Endodermal cell (in vitro differentiated cells): ENCODE results near the gene MBTD1. TPM values are rescaled to one million over a fixed set of nuclear protein-coding genes. Genes with fewer than 3 reads are reported as not detected.

Source experiments
- DNase-seq: peaks from one replicate; pipeline ENCODE4 v3.0.0-alpha.2; 2017
- H3K27ac ChIP-seq: 2 replicates; pipeline ENCODE4 v1.5.1; 2013; ENCODE audit warnings: mild to moderate bottlenecking, low read depth, low read length, moderate library complexity
- H3K27me3 ChIP-seq: 2 replicates; pipeline ENCODE4 v1.6.1; 2013; ENCODE audit warnings: mild to moderate bottlenecking, low read length, moderate library complexity; ENCODE audit not compliant: insufficient read depth, control insufficient read depth, poor library complexity, severe bottlenecking
- H3K36me3 ChIP-seq: 2 replicates; pipeline ENCODE4 v1.7.0; 2013; ENCODE audit warnings: mild to moderate bottlenecking, low read length, moderate library complexity; ENCODE audit not compliant: control insufficient read depth, insufficient read depth
- H3K4me1 ChIP-seq: one replicate; pipeline ENCODE4 v1.7.0; 2013; ENCODE audit warnings: low read length; ENCODE audit not compliant: control insufficient read depth, insufficient read depth
- H3K4me3 ChIP-seq: 2 replicates; pipeline ENCODE4 v1.5.1; 2013; ENCODE audit warnings: mild to moderate bottlenecking, low read length, moderate library complexity
- H3K9ac ChIP-seq: 2 replicates; pipeline ENCODE4 v1.6.1; 2013; ENCODE audit warnings: mild to moderate bottlenecking, low read length, moderate library complexity; ENCODE audit not compliant: poor library complexity, severe bottlenecking; ENCODE audit errors: extremely low read depth
- H3K9me3 ChIP-seq: 2 replicates; pipeline ENCODE4 v1.6.1; 2013; ENCODE audit warnings: mild to moderate bottlenecking, low read length, moderate library complexity; ENCODE audit not compliant: control insufficient read depth
- H3K27ac Mint-ChIP-seq: 2 replicates; pipeline ENCODE4 v1.8.0; 2020; ENCODE audit warnings: mixed read lengths
- H3K27me3 Mint-ChIP-seq: 2 replicates; pipeline ENCODE4 v1.8.0; 2021; ENCODE audit warnings: mild to moderate bottlenecking, mixed read lengths; ENCODE audit not compliant: insufficient read depth
- H3K36me3 Mint-ChIP-seq: 2 replicates; pipeline ENCODE4 v1.8.0; 2020; ENCODE audit warnings: low read depth, mixed read lengths
- H3K4me1 Mint-ChIP-seq: 2 replicates; pipeline ENCODE4 v1.8.0; 2020; ENCODE audit warnings: mixed read lengths
- H3K4me3 Mint-ChIP-seq: 2 replicates; pipeline ENCODE4 v1.8.0; 2020; ENCODE audit warnings: mild to moderate bottlenecking, moderate library complexity, mixed read lengths
- H3K9me3 Mint-ChIP-seq: 2 replicates; pipeline ENCODE4 v1.8.0; 2020; ENCODE audit warnings: mild to moderate bottlenecking, mixed read lengths
- CTCF ChIP-seq: fragments of 200-600 bp; sonication (generic); conservative IDR thresholded peaks from 2 replicates; pipeline ENCODE4 v1.5.0; 2021; ENCODE audit warnings: antibody characterized with exemption, mild to moderate bottlenecking
- WGBS, 2 experiments: methylation state at CpG; one replicate each; pipeline versions ENCODE4 v1.1.5 to v1.1.7; 2013; ENCODE audit warnings: missing lambda C conversion rate in 2 of 2, mixed read lengths in 1 of 2; ENCODE audit not compliant: insufficient coverage in 1 of 2, insufficient read length in 1 of 2; 5-methylcytosine and 5-hydroxymethylcytosine counted together
- long read RNA-seq, 4 experiments: library from polyadenylated mRNA in 2 of 4; library from RNA in 1 of 4; library from capped mRNA in 1 of 4; stranded (forward) in 3 of 4; unstranded in 1 of 4; transcript quantifications; one replicate each; pipeline ENCODE4 v2.0.0, GENCODE V29; 2020 to 2021; ENCODE audit warnings: inconsistent platforms in 1 of 4
- polyA plus RNA-seq, 2 experiments: library from polyadenylated mRNA; stranded (reverse); fragments of 50-300 nt; gene quantifications; one replicate each; pipeline ENCODE4 v1.2.3, GENCODE V29; 2013
- total RNA-seq, 2 donors: library from RNA; stranded (reverse); fragmentation: NEBNext Ultra II Directional in 1 of 2; extraction: Animal tissue kit (Norgen Biotek cat#: 25700) in 1 of 2; gene quantifications; 2 replicates in 1 of 2; 3 replicates in 1 of 2; pipeline ENCODE4 v1.2.1, GENCODE V29; 2021

The MBTD1 gene
- total RNA-seq: 10 to 100 TPM; 33.6 to 37.7 TPM
- 38.5 TPM for polyA plus RNA-seq (2013, experiment 1 of 2)
- 36.3 TPM for polyA plus RNA-seq (2013, experiment 2 of 2)
- long read RNA-seq, experiment 1, partial matches to known transcripts: 1 of 10 reads
- long read RNA-seq, experiment 1, other reads (novel, unspliced or antisense): 9 of 10 reads
- long read RNA-seq, experiment 2, full-length matches to known transcripts: 2 of 12 reads
- long read RNA-seq, experiment 2, partial matches to known transcripts: 1 of 12 reads
- long read RNA-seq, experiment 2, other reads (novel, unspliced or antisense): 9 of 12 reads
- long read RNA-seq, experiment 3, partial matches to known transcripts: 3 of 19 reads
- long read RNA-seq, experiment 3, other reads (novel, unspliced or antisense): 16 of 19 reads
- long read RNA-seq, experiment 4, partial matches to known transcripts: 1 of 5 reads
- long read RNA-seq, experiment 4, other reads (novel, unspliced or antisense): 4 of 5 reads

DNA sequence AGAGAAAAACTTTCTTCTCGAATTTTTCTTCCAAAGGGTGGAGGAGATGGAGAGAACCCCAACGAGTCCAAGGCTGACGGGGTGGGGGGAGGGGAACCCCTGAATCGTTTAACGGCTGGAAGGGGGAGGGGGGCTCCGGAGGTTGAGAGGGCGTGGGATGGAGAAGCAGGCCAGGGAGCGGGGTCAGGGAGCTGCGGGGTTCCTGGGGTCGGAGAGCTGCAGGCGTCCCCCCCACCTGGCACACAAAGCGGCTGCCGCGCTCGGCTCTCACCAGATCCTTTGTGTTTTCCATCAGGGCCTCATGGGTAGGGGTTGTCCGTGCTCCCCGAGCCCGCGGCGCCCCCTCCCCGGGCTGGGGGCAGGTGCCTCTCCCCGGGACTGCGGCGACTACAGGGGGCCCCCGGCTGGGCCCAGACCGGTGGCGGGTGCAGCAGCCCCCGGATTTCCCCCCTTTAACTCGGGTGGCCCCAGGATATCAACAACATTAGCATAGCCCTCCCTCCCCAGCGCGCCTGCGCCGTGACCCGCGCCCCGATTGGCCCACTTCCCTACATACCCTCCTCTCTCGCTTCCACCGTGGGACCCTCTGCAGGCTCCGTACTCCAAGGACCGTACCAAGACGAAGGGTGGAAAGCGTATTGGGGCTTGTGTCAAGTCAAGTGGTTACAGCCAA lies at the start of gene MBTD1:
Gene MBTD1 (minus strand): TSS at position 486 of the 673 bp plus-strand sequence. CDS start 34,888 bp downstream, outside the sequence.
- H3K4me3 ChIP-seq: peak within 1 kb of the TSS; percentile 92
- H3K4me1 ChIP-seq: no peaks in the 10 kb centered on the region
- peak within 1 kb of the TSS; percentile 100 for H3K27ac Mint-ChIP-seq
- DNase-seq: peak; percentile 99
- peaks cover 39% of the 10 kb centered on the region for H3K36me3 Mint-ChIP-seq
- H3K4me1 Mint-ChIP-seq: peaks cover 23% of the 10 kb centered on the region
- H3K9me3 Mint-ChIP-seq: no peaks in the 10 kb centered on the region
- H3K36me3 ChIP-seq: peaks cover 52% of the 10 kb centered on the region
- peak within 1 kb of the TSS; percentile 90 for H3K4me3 Mint-ChIP-seq
- peak within 1 kb of the TSS; percentile 97 for H3K9ac ChIP-seq
- H3K27ac ChIP-seq: peak within 1 kb of the TSS; percentile 99
- no peaks in the 10 kb centered on the region for H3K27me3 Mint-ChIP-seq
- no peak for TF ChIP-seq CTCF
- H3K9me3 ChIP-seq: no peaks in the 10 kb centered on the region
- WGBS, 2 experiments: 0% methylated on average over 15 to 42 of the region's 42 CpGs
- no peaks in the 10 kb centered on the region for H3K27me3 ChIP-seq

DNA sequence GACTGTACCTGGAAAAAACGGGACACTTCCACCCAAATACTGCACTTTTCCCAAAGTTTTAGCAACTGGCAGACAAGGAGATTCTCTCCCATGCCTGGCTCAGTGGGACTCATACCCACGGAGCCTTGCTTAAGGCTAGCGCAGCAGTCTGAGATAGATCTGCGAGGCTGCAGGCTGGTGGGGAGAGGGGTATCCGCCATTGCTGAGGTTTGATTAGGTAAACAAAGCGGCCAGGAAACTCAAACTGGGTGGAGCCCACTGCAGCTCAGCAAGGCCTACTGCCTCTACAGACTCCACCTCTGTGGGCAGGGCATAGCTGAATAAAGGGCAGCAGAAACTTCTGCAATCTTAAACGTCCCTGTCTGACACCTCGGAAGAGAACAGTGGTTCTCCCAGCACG lies 45.3 kb upstream of the MBTD1 start:
- Histone ChIP-seq H3K9me3 (peaks cover 10% of the 10 kb centered on the region), H3K4me1 (no peaks in the 10 kb centered on the region), H3K27ac (no peak overlapping the region), H3K36me3 (no peaks in the 10 kb centered on the region), H3K27me3 (no peaks in the 10 kb centered on the region), H3K4me3 (no peak overlapping the region), H3K9ac (no peak overlapping the region)
- Mint-ChIP-seq H3K27me3 (peaks cover 6% of the 10 kb centered on the region), H3K4me3 (no peak overlapping the region), H3K4me1 (peaks cover 20% of the 10 kb centered on the region), H3K27ac (no peak overlapping the region), H3K36me3 (peaks cover 18% of the 10 kb centered on the region), H3K9me3 (peaks cover 58% of the 10 kb centered on the region)
- DNase-seq: no peak
- no peak for TF ChIP-seq CTCF
- 91 to 92% methylated on average over 6 to 9 of the region's 9 CpGs for WGBS, 2 experiments

- Histone ChIP-seq H3K36me3 (peaks cover 32% of the 10 kb centered on the region), H3K4me1 (no peaks in the 10 kb centered on the region), H3K27ac (no peak overlapping the region), H3K4me3 (no peak overlapping the region), H3K9me3 (peaks cover 6% of the 10 kb centered on the region), H3K9ac (no peak overlapping the region), H3K27me3 (no peaks in the 10 kb centered on the region)
- H3K36me3 Mint-ChIP-seq: peaks cover 23% of the 10 kb centered on the region
- WGBS, 2 experiments: 100% methylated on average over 1 to 4 of the region's 4 CpGs
- no peak for DNase-seq
- H3K27ac Mint-ChIP-seq: no peak overlapping the region
- H3K4me3 Mint-ChIP-seq: no peak overlapping the region
- TF ChIP-seq CTCF: no peak
- peaks cover 8% of the 10 kb centered on the region for H3K9me3 Mint-ChIP-seq
- peaks cover 20% of the 10 kb centered on the region for H3K4me1 Mint-ChIP-seq
- no peaks in the 10 kb centered on the region for H3K27me3 Mint-ChIP-seq
Observed at GRCh38 chr17:51299859-51300258, 40.0 kb upstream of the MBTD1 start.
